ENCODE data around the gene HARBI1. TPM values are rescaled to one million over a fixed set of nuclear protein-coding genes. Genes with fewer than 3 reads are reported as not detected.

Gene HARBI1
- polyA plus RNA-seq, 4 donors = 3.4 to 4.8 (median 3.8) TPM

GRCh38 chr11:46635557-46636139 is 18.6 kb upstream of the HARBI1 start:
- no peak for DNase-seq (ENCODE audit: low read depth in 4 of 4, low spot score in 3 of 4)

- DNase-seq (ENCODE audit: low read depth in 4 of 4, low spot score in 3 of 4) = no peak
Observed at GRCh38 chr11:46633291-46634217, 16.5 kb upstream of the HARBI1 start.

- no peak for DNase-seq (ENCODE audit: low read depth in 4 of 4, low spot score in 3 of 4)
Observed at GRCh38 chr11:46632502-46632901, 15.5 kb upstream of the HARBI1 start.

GRCh38 chr11:46631676-46632075 is 14.6 kb upstream of the HARBI1 start:
- DNase-seq (ENCODE audit: low read depth in 4 of 4, low spot score in 3 of 4) = no peak

- DNase-seq (ENCODE audit: low read depth in 4 of 4, low spot score in 3 of 4) = no peak
Observed at GRCh38 chr11:46630237-46630636, 13.2 kb upstream of the HARBI1 start.

GRCh38 chr11:46628961-46629360 is 11.9 kb upstream of the HARBI1 start:
- no peak for DNase-seq (ENCODE audit: low read depth in 4 of 4, low spot score in 3 of 4)

GRCh38 chr11:46625406-46625805 is 8.4 kb upstream of the HARBI1 start:
- DNase-seq (ENCODE audit: low read depth in 4 of 4, low spot score in 3 of 4) = no peak

GRCh38 chr11:46618837-46619236 is 1.8 kb upstream of the HARBI1 start:
- DNase-seq (ENCODE audit: low read depth in 4 of 4, low spot score in 3 of 4) = no peak

- no peak for DNase-seq (ENCODE audit: low read depth in 4 of 4, low spot score in 3 of 4)
Observed at GRCh38 chr11:46617972-46618314, 916 bp upstream of the HARBI1 start.

GRCh38 chr11:46616551-46617133 is 385 bp downstream of the HARBI1 start:
- no peak for DNase-seq (ENCODE audit: low read depth in 4 of 4, low spot score in 3 of 4)

- no peak for DNase-seq (ENCODE audit: low read depth in 4 of 4, low spot score in 3 of 4)
Observed at GRCh38 chr11:46615756-46616155, 1.3 kb downstream of the HARBI1 start.

- DNase-seq (ENCODE audit: low read depth in 4 of 4, low spot score in 3 of 4) = no peak
Observed at GRCh38 chr11:46612326-46612725, 4.7 kb downstream of the HARBI1 start.

- DNase-seq (ENCODE audit: low read depth in 4 of 4, low spot score in 3 of 4) = no peak
Observed at GRCh38 chr11:46611526-46612304, 5.3 kb downstream of the HARBI1 start.

- no peak for DNase-seq (ENCODE audit: low read depth in 4 of 4, low spot score in 3 of 4)
Observed at GRCh38 chr11:46609386-46609785, 7.6 kb downstream of the HARBI1 start.

GRCh38 chr11:46607516-46607915 is 9.5 kb downstream of the HARBI1 start:
- DNase-seq (ENCODE audit: low read depth in 4 of 4, low spot score in 3 of 4) = no peak

GRCh38 chr11:46604796-46605195 is 12.2 kb downstream of the HARBI1 start:
- DNase-seq (ENCODE audit: low read depth in 4 of 4, low spot score in 3 of 4) = no peak

GRCh38 chr11:46603704-46604308 is 13.2 kb downstream of the HARBI1 start:
- no peak for DNase-seq (ENCODE audit: low read depth in 4 of 4, low spot score in 3 of 4)

- DNase-seq (ENCODE audit: low read depth in 4 of 4, low spot score in 3 of 4) = no peak
Observed at GRCh38 chr11:46601129-46601528, 15.9 kb downstream of the HARBI1 start.

- DNase-seq (ENCODE audit: low read depth in 4 of 4, low spot score in 3 of 4) = no peak
Observed at GRCh38 chr11:46600194-46600960, 16.6 kb downstream of the HARBI1 start.
